UCSD-AML1 (cell line): Measurements from ENCODE around the gene TMEM82.

ENCODE experiments used
- DNase-seq: peaks from one replicate; lab custom pipeline; 2025; ENCODE audit not compliant: unreplicated experiment; lab: John Stamatoyannopoulos, UW

The TMEM82 gene

DNA sequence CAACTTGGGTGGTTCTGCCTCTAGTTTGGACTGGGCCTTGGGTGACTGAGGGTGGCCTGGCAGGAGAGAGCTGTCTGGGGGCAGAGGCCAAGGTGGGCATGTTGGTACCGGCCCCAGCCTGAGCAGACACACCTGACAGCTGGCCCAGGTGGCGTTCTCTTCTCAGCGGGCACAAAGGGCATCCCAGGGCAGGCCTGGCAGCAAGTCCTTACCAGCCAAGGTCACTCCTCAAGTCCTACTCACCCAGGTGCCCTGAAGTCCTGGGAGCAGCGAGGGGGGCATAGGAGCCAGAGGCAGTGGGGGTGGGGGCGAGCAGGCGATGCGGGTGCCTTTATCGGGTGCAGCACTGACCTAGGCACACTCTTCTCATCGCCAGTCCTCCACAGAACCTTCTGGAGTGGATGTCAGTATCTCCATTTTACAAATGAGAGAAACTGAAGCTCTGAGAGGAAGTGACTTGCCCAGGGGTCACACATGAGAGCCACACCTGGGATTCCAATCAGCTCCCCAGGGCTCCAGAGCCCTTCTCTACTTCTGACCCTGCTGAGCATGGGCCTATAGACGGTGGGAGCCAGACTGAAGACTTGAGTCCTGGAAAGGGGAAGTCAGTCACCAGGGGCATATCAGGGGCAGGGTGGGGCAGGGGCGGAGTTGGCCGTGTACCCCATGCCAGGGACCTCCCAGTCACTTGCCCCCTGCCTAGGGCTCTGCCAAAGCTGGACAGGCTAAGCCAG is 6.8 kb upstream of the TMEM82 start:
- DNase-seq, result no peak

- no peak for DNase-seq
Observed at GRCh38 chr1:15736038-15736891, 6.0 kb upstream of the TMEM82 start, which contains the start of gene SLC25A34. Gene SLC25A34, plus strand, starts transcription at chr1:15736258. Its CDS starts 228 bp downstream, at chr1:15736486.

- no peak for DNase-seq
Observed at GRCh38 chr1:15736892-15737261, 5.4 kb upstream of the TMEM82 start.

- DNase-seq, result no peak
Observed at GRCh38 chr1:15737324-15738319, 4.7 kb upstream of the TMEM82 start.

DNA sequence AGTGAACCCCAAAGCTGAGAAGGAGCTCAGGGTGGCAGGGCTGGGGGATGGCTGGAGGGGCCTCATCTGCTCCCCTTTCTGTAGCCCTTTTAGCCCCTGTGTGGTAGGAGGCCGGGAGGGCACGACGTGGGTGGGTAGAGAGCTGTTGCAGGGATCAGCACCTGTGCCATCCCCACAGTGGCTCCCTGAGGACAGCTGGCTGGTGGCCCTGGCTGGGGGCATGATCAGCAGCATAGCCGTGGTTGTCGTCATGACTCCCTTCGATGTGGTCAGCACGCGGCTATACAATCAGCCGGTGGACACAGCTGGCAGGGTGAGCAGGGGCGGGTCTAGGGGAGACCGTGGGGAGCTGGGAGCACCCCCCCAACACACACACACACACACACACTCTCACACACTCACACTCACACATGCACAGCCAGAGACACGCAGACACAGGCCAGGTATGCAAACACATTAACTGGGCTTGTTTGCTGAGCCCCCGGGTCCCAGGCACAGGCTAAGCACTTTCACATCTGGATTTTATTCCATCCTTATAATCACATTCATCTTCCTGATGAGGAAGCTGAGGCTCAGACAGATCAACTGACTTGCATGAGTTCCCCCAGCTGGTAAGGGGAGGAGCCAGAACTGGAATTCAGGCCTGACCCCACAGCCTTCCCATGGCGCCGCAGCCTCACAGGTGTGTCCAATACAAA is 3.7 kb upstream of the TMEM82 start:
- DNase-seq, result no peak

DNA sequence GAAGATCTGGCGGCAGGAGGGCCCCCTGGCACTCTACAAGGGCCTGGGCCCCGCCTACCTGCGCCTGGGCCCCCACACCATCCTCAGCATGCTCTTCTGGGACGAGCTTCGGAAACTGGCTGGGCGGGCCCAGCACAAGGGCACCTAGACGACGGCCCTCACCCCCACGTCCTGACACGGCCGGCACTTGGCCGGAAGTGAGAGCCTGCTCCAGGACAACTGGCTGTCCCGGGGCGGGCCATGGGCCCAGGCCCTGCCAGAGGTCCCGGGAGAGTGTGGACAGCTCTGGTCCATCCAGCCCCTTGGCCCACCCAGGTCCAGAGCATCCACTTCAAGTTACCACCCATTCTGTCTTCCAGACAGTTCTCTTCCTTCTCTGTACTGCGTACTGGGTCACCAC is 3.0 kb upstream of the TMEM82 start:
- no peak for DNase-seq

GRCh38 chr1:15739745-15740144 is 2.6 kb upstream of the TMEM82 start:
- DNase-seq, result no peak

GRCh38 chr1:15740924-15741850 is 1.1 kb upstream of the TMEM82 start:
- peak; percentile 60 for DNase-seq

DNA sequence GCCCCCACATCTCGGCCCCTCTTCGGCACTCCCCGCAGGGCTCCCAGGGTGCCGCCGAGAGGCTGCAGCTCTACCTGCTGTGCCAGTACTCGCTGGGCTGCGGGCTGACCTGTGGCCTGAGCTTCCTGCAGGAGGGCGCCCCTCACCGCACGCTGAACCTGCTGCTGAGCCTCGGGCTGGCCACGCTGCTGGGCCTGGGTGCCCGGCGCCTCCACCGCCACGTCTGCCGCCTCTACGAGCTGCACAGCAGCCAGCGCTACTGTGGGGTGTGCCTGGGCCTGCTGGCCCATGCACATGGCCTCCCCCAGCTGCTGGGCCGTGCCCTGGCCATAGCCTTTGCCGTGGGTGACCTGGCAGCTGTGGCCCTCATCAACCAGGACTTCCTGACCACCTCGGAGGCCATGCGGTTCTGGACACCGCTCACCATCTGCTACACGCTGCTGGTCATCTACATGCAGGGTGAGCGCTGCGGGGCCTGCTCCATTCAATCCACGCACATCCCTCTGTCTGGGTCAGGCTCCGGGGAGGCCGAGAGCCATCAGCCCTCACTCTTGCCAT is 1.9 kb downstream of the TMEM82 start:
- DNase-seq, result no peak

DNA sequence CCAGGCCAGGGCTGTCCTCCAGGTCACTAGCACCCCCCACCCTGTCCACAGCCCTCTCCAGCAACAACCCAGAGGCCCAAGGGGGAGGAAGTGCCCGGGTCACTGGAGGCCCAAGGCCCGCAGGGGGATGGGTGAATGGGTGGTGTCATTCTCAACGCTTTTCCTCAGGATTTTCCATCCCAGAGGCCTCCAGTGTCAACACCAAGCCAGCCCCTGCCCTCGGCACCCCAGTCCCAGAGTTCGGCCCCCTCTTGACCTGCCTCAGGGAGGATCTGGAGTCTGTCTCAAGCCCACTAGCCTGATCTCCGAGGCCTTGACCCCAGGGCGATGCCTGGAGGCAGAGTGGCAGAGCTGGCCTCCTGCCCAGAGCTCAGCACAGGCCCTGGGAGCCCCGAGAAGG is 5.1 kb downstream of the TMEM82 start:
- DNase-seq, result no peak

DNA sequence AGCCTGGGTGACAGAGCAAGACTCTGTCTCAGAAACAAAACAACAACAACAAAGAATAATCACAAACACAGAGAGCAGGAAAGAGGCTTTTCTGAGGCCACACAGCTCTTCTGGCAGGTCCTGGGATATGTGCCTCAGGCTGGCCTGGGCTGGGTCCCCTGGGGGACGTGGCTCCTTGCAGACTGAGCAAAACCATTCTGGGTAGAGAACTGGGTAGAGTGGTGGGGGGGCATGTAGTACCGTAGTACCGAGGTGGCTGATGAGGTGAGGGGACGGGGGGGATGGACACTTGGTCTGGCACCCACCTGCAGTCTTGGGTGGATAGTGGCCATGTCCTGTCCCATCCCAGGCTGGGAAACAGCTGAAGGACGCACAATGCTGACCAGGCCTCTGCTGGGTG is 6.0 kb downstream of the TMEM82 start:
- no peak for DNase-seq

DNA sequence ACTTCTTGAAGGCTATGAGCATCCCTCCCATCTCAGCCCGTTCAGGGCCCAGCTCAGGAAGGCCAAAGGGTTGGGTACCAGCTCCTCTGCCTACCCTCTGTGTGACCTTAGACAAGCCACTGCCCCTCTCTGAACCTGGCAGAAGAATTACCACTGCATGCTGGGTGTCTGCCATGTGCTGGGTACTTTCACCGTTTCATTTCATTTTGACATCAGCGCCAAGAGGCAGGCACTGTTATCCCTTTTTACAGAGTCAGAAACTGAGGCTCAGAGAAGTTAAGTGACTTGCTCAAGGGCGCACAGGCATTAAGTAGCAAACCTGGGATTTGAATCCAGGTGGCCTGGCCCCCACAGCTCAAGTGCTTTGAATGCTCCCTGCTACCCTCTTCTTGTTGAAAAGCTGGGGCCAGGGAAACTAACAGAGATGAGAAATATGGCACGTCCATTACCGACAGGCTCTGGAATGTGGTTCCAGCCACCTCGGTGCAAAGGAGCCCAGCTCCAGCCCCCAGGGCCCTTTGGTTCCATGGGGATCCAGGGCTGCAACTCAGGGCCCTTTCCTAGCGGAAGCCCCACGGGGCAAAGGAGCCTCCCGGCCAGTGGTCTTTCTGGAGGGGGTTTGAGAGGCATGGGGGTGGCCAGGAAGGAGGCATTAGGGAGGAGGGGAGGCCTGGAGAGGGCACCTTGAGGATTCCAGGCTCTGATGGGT is 6.5 kb downstream of the TMEM82 start:
- DNase-seq, result no peak

GRCh38 chr1:15749399-15750291 is 7.3 kb downstream of the TMEM82 start:
- no peak for DNase-seq

DNA sequence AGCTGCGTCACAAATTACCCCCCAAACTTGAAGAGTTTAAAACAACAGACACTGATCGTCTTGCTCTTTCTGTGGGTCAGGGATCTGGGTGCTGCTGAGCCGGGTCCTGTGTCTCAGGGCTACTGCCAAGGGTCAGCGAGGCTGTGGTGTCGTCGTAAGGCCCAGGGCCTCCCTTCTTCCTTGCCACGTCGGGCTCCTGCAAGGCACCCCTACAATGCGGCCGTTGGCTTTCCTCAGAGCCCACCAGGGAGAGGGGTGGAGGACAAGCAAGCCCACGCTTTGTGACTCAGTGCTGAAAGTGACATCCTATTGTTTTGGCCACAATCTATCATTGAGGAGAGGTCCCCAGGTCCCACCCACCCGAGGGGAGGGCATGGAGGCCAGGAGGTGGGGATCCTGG is 8.6 kb downstream of the TMEM82 start:
- no peak for DNase-seq

GRCh38 chr1:15751717-15752116 is 9.4 kb downstream of the TMEM82 start:
- DNase-seq, result no peak

GRCh38 chr1:15753776-15754175 is 11.5 kb downstream of the TMEM82 start:
- DNase-seq, result no peak

- DNase-seq, result no peak
Observed at GRCh38 chr1:15755021-15755645, 12.8 kb downstream of the TMEM82 start.
